Left ventricle myocardium inferior (tissue), 1 donor: Measurements from ENCODE around the gene CCNA2. TPM values are rescaled to one million over a fixed set of nuclear protein-coding genes. Genes with fewer than 3 reads are reported as not detected.

Source experiments
- DNase-seq: peaks from one replicate; pipeline ENCODE4 v3.0.0-alpha.2; 2020
- H3K27ac ChIP-seq: fragments of 200-600 bp; replicated peaks from 2 replicates; pipeline ENCODE4 v1.8.0; 2021
- H3K27me3 ChIP-seq: fragments of 200-600 bp; 2 replicates; pipeline ENCODE4 v1.8.0; 2021; ENCODE audit warnings: low read depth
- H3K36me3 ChIP-seq: fragments of 200-600 bp; 2 replicates; pipeline ENCODE4 v1.8.0; 2021
- H3K4me1 ChIP-seq: fragments of 200-600 bp; 2 replicates; pipeline ENCODE4 v1.8.0; 2021
- H3K4me3 ChIP-seq: fragments of 200-600 bp; 2 replicates; pipeline ENCODE4 v1.8.0; 2021; ENCODE audit warnings: mild to moderate bottlenecking, moderate library complexity
- H3K9me3 ChIP-seq: fragments of 200-600 bp; replicated peaks from 2 replicates; pipeline ENCODE4 v1.8.0; 2021
- CTCF ChIP-seq: fragments of 200-600 bp; IDR thresholded peaks from 2 replicates; pipeline ENCODE4 v1.8.0; 2021; ENCODE audit warnings: antibody characterized with exemption, mild to moderate bottlenecking, borderline replicate concordance
- intact Hi-C: fragments of 100-400 bp; cut with micrococcal nuclease; formaldehyde crosslinking; loops from one replicate; pipeline ENCODE4 v1.11.0; 2022
- long read RNA-seq: library from polyadenylated mRNA; unstranded; transcript quantifications from one replicate; pipeline ENCODE4 v2.0.0, GENCODE V29; 2021
- total RNA-seq: library from RNA; stranded (reverse); fragmentation: NEBNext Ultra II Directional; extraction: Animal tissue kit (Norgen Biotek cat#: 25700); gene quantifications from one replicate; pipeline ENCODE4 v1.2.1, GENCODE V29; 2021
- donor health status: DM: no; HTN: yes; CAD: no; lungs with severe emphysema.

Gene CCNA2
- total RNA-seq, result 0.52 TPM
- long read RNA-seq, result 0 reads

GRCh38 chr4:121823505-121824170 is at the start of gene CCNA2:
Gene CCNA2 (minus strand): TSS chr4:121823883. CDS start chr4:121823628, 255 bp downstream.
- DNase-seq, result peak; percentile 96
- H3K27me3 ChIP-seq, result no peaks in the 10 kb centered on the region
- H3K36me3 ChIP-seq, result peaks cover 10% of the 10 kb centered on the region
- TF ChIP-seq CTCF, result peak; percentile 19
- peak within 1 kb of the TSS; percentile 75 for H3K4me3 ChIP-seq
- H3K9me3 ChIP-seq, result no peaks in the 10 kb centered on the region
- peak within 1 kb of the TSS; percentile 79 for H3K27ac ChIP-seq
- intact Hi-C loops, result no loop called here
- H3K4me1 ChIP-seq, result peaks cover 13% of the 10 kb centered on the region

- Histone ChIP-seq H3K4me1 (peaks cover 20% of the 10 kb centered on the region), H3K4me3 (peak within 1 kb of the TSS; percentile 83), H3K9me3 (peaks cover 5% of the 10 kb centered on the region), H3K27ac (peak within 1 kb of the TSS; percentile 87), H3K36me3 (peaks cover 14% of the 10 kb centered on the region), H3K27me3 (no peaks in the 10 kb centered on the region)
- peak; percentile 98 for DNase-seq
- no peak for TF ChIP-seq CTCF
- intact Hi-C loops, result no loop called here
Measured at GRCh38 chr4:121869841-121870822, 46.4 kb upstream of the CCNA2 start, which contains the start of gene BBS7. Gene BBS7 (minus strand): TSS chr4:121870474. CDS start chr4:121870313, 161 bp downstream.

DNA sequence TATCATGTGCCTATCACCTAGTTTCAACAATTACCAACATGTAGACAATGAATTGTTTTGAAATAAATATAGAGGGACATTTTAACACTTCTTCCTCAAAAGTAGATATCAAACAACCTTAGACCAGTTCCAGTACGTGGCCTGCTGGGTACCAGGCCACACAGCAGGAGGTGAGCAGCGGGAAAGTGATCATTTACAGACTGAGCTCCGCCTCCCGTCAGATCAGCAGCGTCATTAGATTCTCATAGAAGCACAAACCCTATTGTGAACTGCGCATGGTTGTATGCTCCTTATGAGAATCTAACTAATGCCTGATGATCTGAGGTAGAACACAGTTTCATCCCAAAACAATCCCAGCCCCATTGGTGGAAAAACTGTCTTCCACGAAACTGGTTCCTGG is 40.1 kb upstream of the CCNA2 start:
- no peak overlapping the region for H3K27ac ChIP-seq
- no peak overlapping the region for H3K4me3 ChIP-seq
- intact Hi-C loops, result no loop called here
- H3K27me3 ChIP-seq, result no peaks in the 10 kb centered on the region
- H3K9me3 ChIP-seq, result peaks cover 5% of the 10 kb centered on the region
- peaks cover 1% of the 10 kb centered on the region for H3K4me1 ChIP-seq
- DNase-seq, result no peak
- H3K36me3 ChIP-seq, result peaks cover 30% of the 10 kb centered on the region
- no peak for TF ChIP-seq CTCF

- intact Hi-C loops, result no loop called here
- H3K27me3 ChIP-seq, result no peaks in the 10 kb centered on the region
- no peak for TF ChIP-seq CTCF
- DNase-seq, result no peak
- peaks cover 32% of the 10 kb centered on the region for H3K36me3 ChIP-seq
- H3K9me3 ChIP-seq, result no peaks in the 10 kb centered on the region
- H3K4me1 ChIP-seq, result no peaks in the 10 kb centered on the region
- H3K27ac ChIP-seq, result no peak overlapping the region
- no peak overlapping the region for H3K4me3 ChIP-seq
Measured at GRCh38 chr4:121861426-121861825, 37.7 kb upstream of the CCNA2 start.

DNA sequence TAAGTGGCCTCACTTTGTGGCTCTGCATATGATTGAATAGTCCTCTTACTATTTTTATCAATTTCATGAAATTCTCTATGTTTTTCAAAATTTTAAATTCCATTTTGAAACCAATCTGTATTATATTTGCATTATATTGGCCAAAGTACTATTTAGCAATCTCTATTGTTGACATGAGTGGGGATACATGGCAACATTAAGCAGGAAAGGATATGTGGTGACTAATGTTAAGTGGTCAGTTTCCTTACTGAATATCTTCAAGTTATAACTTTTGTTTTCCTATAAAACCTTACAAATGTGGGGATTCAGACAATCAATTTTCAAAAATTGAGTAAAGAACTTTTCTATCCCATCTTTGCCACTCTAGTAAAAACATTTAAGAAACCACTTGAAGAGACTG is 36.4 kb upstream of the CCNA2 start:
- intact Hi-C loops, result no loop called here
- H3K27me3 ChIP-seq, result no peaks in the 10 kb centered on the region
- H3K9me3 ChIP-seq, result no peaks in the 10 kb centered on the region

More for the DNA sequence above, 36.4 kb upstream of the CCNA2 start:
- Histone ChIP-seq H3K36me3 (peaks cover 33% of the 10 kb centered on the region), H3K4me1 (no peaks in the 10 kb centered on the region), H3K27ac (no peak overlapping the region), H3K4me3 (no peak overlapping the region)
- no peak for DNase-seq
- TF ChIP-seq CTCF, result no peak
